Hippocampal formation (tissue), 2 donors: ENCODE data around the gene LRBA.
"Not testable (repeated sequence)": the region's sequence is repeated elsewhere in the genome, so short reads cannot be mapped to it uniquely, and the experiment has no call there.

Experiments
- DNase-seq, 2 donors: peaks; one replicate each; lab custom pipeline; 2025; lab: John Stamatoyannopoulos, UW

LRBA gene

GRCh38 chr4:150974252-150974640 is 40.8 kb downstream of the LRBA start:
- DNase-seq = no peak

- DNase-seq = no peak
Measured at GRCh38 chr4:150973626-150974251, 41.3 kb downstream of the LRBA start.

GRCh38 chr4:150972592-150972991 is 42.5 kb downstream of the LRBA start:
- no peak for DNase-seq

- DNase-seq = no peak
Measured at GRCh38 chr4:150971901-150972300, 43.2 kb downstream of the LRBA start.

- no peak for DNase-seq
Measured at GRCh38 chr4:150970685-150971151, 44.4 kb downstream of the LRBA start.

GRCh38 chr4:150964754-150965153 is 50.3 kb downstream of the LRBA start:
- no peak for DNase-seq

GRCh38 chr4:150963602-150964345 is 51.3 kb downstream of the LRBA start:
- not testable (repeated sequence) for DNase-seq

- DNase-seq = no peak
Measured at GRCh38 chr4:150962245-150962644, 52.8 kb downstream of the LRBA start.

- DNase-seq = no peak
Measured at GRCh38 chr4:150961566-150961965, 53.5 kb downstream of the LRBA start.

GRCh38 chr4:150960818-150961217 is 54.3 kb downstream of the LRBA start:
- no peak for DNase-seq

GRCh38 chr4:150960079-150960478 is 55.0 kb downstream of the LRBA start:
- no peak for DNase-seq

- DNase-seq = not testable (repeated sequence)
Measured at GRCh38 chr4:150957981-150958380, 57.1 kb downstream of the LRBA start.

GRCh38 chr4:150957095-150957494 is 58.0 kb downstream of the LRBA start:
- DNase-seq = not testable (repeated sequence)

- not testable (repeated sequence) for DNase-seq
Measured at GRCh38 chr4:150953916-150954315, 61.2 kb downstream of the LRBA start.

- no peak for DNase-seq
Measured at GRCh38 chr4:150952167-150952845, 62.8 kb downstream of the LRBA start.

- no peak for DNase-seq
Measured at GRCh38 chr4:150950657-150951288, 64.3 kb downstream of the LRBA start.

- no peak for DNase-seq
Measured at GRCh38 chr4:150949943-150950342, 65.1 kb downstream of the LRBA start.

GRCh38 chr4:150949342-150949741 is 65.7 kb downstream of the LRBA start:
- DNase-seq = no peak

- DNase-seq = no peak
Measured at GRCh38 chr4:150948710-150949109, 66.4 kb downstream of the LRBA start.

GRCh38 chr4:150948074-150948473 is 67.0 kb downstream of the LRBA start:
- DNase-seq = no peak

GRCh38 chr4:150944660-150945059 is 70.4 kb downstream of the LRBA start:
- DNase-seq = no peak

GRCh38 chr4:150943818-150944217 is 71.3 kb downstream of the LRBA start:
- DNase-seq = no peak
